Type B pancreatic cell (in vitro differentiated cells): ENCODE data around the gene CYP46A1. TPM values are rescaled to one million over a fixed set of nuclear protein-coding genes. Genes with fewer than 3 reads are reported as not detected.
"Not testable (repeated sequence)": the region's sequence is repeated elsewhere in the genome, so short reads cannot be mapped to it uniquely, and the experiment has no call there.

ENCODE experiments used
- DNase-seq: peaks from one replicate; pipeline ENCODE4 v3.0.0; 2021; ENCODE audit warnings: mixed read lengths; ENCODE audit not compliant: unreplicated experiment; ENCODE audit errors: extremely low spot score
- H3K27ac Mint-ChIP-seq: 2 replicates; pipeline ENCODE4 v1.8.0; 2021; ENCODE audit warnings: mild to moderate bottlenecking, mixed read lengths
- H3K27me3 Mint-ChIP-seq: 2 replicates; pipeline ENCODE4 v1.8.0; 2021; ENCODE audit warnings: mixed read lengths
- H3K36me3 Mint-ChIP-seq: 2 replicates; pipeline ENCODE4 v1.8.0; 2021; ENCODE audit warnings: mixed read lengths
- H3K4me1 Mint-ChIP-seq: one replicate; pipeline ENCODE4 v1.8.0; 2021; ENCODE audit warnings: mixed read lengths; ENCODE audit not compliant: unreplicated experiment
- H3K4me3 Mint-ChIP-seq: 2 replicates; pipeline ENCODE4 v1.8.0; 2021; ENCODE audit warnings: mild to moderate bottlenecking, mixed read lengths
- H3K9me3 Mint-ChIP-seq: 2 replicates; pipeline ENCODE4 v1.8.0; 2021; ENCODE audit warnings: mixed read lengths
- CTCF ChIP-seq: fragments of 200-600 bp; sonication (generic); conservative IDR thresholded peaks from 2 replicates; pipeline ENCODE4 v1.5.0; 2021; ENCODE audit warnings: antibody characterized with exemption, mild to moderate bottlenecking
- long read RNA-seq: library from polyadenylated mRNA; unstranded; transcript quantifications from one replicate; pipeline ENCODE4 v2.0.0, GENCODE V29; 2020
- total RNA-seq: library from RNA; stranded (reverse); gene quantifications from 2 replicates; pipeline ENCODE4 v1.2.1, GENCODE V29; 2021; ENCODE audit warnings: low replicate concordance

CYP46A1 gene
- total RNA-seq = 0.98 and 4.7 TPM in 2 replicates
- long read RNA-seq = 0 reads

DNA sequence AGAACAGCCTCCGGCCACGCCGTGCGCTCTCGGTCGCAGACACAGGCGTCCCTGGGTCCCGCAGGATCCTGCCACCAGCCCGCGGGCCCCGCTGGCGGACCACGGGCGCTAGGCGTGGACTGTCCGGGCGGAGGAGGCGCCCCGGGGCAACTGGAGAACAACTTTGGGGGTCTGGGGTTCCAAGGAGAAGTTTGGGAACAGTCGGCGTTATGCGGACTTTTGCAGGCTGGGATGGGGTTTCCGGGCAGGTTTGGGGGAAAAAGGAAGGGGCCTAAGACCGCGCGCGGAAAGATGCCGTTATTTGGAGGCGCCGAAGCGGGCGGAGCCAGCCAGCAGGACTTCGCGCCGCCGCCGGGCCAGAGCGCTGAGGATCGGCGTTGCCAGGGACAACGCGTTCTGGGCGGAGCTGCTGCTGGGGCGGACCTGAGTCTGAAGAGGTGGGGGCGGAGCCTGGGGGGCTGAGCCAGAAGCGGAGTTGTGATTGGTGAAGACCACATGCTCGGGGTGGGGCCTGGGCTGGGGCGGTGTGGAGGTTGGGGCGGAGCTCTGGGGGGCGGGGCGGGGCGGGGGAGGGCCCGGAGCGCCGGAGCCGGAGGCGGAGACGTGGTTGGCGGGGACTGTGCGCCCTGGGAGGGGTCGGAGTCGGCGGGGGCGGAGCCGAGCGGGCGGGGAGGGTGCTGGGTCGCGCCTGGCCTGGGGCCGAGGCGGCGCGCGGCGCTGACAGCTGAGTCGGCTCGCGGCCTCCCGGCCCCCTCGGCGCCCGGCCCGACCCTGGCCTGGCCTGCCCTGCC lies at the start of gene CYP46A1:
Gene CYP46A1, plus strand, starts transcription at position 680 of the 791 bp plus-strand sequence. CDS start 120 bp downstream, outside the sequence.
- H3K27ac Mint-ChIP-seq = peak within 1 kb of the TSS; percentile 87
- no peak for TF ChIP-seq CTCF
- H3K9me3 Mint-ChIP-seq = no peaks in the 10 kb centered on the region
- peak within 1 kb of the TSS; percentile 95 for H3K4me3 Mint-ChIP-seq
- peak; percentile 100 for DNase-seq
- H3K4me1 Mint-ChIP-seq = peaks cover 9% of the 10 kb centered on the region
- no peaks in the 10 kb centered on the region for H3K36me3 Mint-ChIP-seq
- peaks cover 29% of the 10 kb centered on the region for H3K27me3 Mint-ChIP-seq

DNA sequence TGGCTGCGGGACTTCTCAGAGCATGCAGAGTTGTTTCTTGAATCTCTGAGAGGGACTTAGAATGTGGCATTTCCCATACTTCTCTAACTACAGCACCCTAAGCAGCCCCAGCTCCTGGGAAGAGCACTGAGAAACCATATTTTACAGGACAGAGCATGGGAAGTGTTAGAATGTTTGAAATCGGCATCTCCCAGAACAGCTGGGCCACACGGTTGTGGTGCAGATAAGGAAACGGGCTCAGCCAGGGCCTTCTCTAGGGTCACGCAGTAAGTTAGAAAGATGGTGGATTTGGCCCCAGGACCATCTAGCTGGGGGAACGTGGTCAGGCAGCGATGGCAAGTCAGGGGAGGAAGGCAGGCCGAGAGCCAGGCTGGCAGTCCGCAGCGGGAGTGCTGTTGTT lies 49.7 kb upstream of the CYP46A1 start:
- peaks cover 8% of the 10 kb centered on the region for H3K27me3 Mint-ChIP-seq
- DNase-seq = no peak
- peaks cover 19% of the 10 kb centered on the region for H3K4me1 Mint-ChIP-seq
- no peak overlapping the region for H3K27ac Mint-ChIP-seq
- H3K9me3 Mint-ChIP-seq = no peaks in the 10 kb centered on the region
- H3K4me3 Mint-ChIP-seq = no peak overlapping the region
- H3K36me3 Mint-ChIP-seq = no peaks in the 10 kb centered on the region
- TF ChIP-seq CTCF = no peak

DNA sequence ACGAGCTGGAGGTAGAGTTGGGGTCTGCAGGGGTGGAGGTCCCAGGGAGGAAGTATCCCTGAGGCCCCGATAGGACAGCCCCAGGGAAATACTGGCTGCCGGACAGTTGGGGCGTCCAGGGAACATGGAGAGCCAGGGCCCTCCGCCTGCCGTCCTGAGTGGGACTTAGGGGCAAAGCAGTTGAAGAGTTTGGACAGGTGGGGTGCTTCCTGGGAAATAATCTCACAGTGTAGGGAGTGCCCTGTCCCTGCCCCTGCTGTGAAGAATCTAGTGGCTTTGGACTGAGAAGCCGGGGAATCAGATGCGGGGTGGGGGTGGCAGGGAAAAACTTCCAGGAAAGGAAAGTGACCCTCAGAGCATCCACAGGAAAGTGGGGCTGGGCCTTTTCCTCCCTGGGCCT lies 49.0 kb upstream of the CYP46A1 start:
- H3K27me3 Mint-ChIP-seq = peaks cover 8% of the 10 kb centered on the region
- TF ChIP-seq CTCF = no peak
- H3K9me3 Mint-ChIP-seq = no peaks in the 10 kb centered on the region
- H3K27ac Mint-ChIP-seq = no peak overlapping the region
- H3K4me3 Mint-ChIP-seq = no peak overlapping the region
- DNase-seq = no peak
- H3K36me3 Mint-ChIP-seq = no peaks in the 10 kb centered on the region
- peaks cover 19% of the 10 kb centered on the region for H3K4me1 Mint-ChIP-seq

- Mint-ChIP-seq H3K4me1 (peaks cover 19% of the 10 kb centered on the region), H3K27me3 (peaks cover 8% of the 10 kb centered on the region), H3K27ac (no peak overlapping the region), H3K4me3 (no peak overlapping the region), H3K9me3 (no peaks in the 10 kb centered on the region), H3K36me3 (no peaks in the 10 kb centered on the region)
- no peak for TF ChIP-seq CTCF
- no peak for DNase-seq
Observed at GRCh38 chr14:99636487-99636886, 47.6 kb upstream of the CYP46A1 start.

GRCh38 chr14:99637624-99638023 lies 46.5 kb upstream of the CYP46A1 start:
- DNase-seq = no peak
- H3K27ac Mint-ChIP-seq = no peak overlapping the region

GRCh38 chr14:99642771-99643170 lies 41.3 kb upstream of the CYP46A1 start:
- not testable (repeated sequence) for H3K4me3 Mint-ChIP-seq, H3K27ac Mint-ChIP-seq, H3K9me3 Mint-ChIP-seq, H3K27me3 Mint-ChIP-seq, H3K36me3 Mint-ChIP-seq, DNase-seq, H3K4me1 Mint-ChIP-seq

More at GRCh38 chr14:99637624-99638023, 46.5 kb upstream of the CYP46A1 start:
- Mint-ChIP-seq H3K4me3 (no peak overlapping the region), H3K27me3 (peaks cover 4% of the 10 kb centered on the region), H3K36me3 (no peaks in the 10 kb centered on the region), H3K9me3 (no peaks in the 10 kb centered on the region), H3K4me1 (peaks cover 15% of the 10 kb centered on the region)
- TF ChIP-seq CTCF = no peak
